Stimulated activated CD8-positive, alpha-beta memory T cell treated with anti-CD3 and anti-CD28 coated beads, Interleukin-4, amount 100 ng/mL, for 24 hours (primary cell): Measurements from ENCODE around the gene CTPS2.

ENCODE experiments used
- DNase-seq: peaks from one replicate; pipeline ENCODE4 v3.0.0-alpha.2; 2020; ENCODE audit warnings: low read depth

Gene CTPS2

DNA sequence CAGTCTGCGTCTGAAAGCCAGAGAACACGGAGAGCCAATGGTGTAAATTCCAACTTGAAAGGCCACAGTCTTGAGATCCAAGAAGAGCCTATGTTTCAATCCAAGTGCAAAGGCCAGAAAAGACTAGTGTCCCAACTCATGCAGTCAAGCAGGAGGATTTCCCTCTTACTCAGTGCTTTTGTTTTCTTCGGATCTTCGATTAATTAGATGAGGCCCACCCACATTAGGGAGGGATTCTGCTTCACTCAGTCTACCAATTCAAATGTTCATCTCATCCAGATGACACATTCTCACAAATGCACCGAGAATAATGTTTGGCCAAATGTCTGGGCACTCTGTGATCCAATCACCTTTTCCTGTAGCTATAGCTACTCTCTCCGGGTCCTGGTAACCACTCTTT is 154.0 kb downstream of the CTPS2 start:
- no peak for DNase-seq

GRCh38 chrX:16552546-16552945 is 159.9 kb downstream of the CTPS2 start:
- DNase-seq: no peak

- no peak for DNase-seq
These were observed 164.8 kb downstream of the CTPS2 start for GRCh38 chrX:16547644-16548043.

DNA sequence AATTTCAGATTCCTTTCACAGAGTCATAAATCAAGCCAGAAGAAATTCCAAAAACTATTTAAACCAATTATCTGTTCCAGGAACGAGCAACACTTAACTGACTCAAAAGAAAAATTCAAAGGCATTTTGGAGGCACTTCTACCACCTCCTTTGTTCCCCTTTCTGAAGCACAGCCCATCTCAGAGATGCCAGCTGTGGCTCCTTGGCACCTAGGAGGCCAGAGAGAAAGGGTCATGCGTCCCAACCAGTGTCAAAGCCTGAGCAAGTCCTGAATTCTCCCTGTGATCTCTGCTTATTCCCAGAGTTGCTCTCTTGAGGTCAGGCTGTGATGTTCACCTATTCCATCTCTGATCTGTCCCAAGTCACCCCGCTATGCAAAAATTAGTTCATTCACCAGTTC is 167.5 kb downstream of the CTPS2 start:
- DNase-seq: no peak
